Activated gamma-delta T cell treated with Interleukin-2 at 50 U/mL for 16 hours (primary cell): ENCODE data around the gene RGS6.
"Not testable (repeated sequence)": the region's sequence is repeated elsewhere in the genome, so short reads cannot be mapped to it uniquely, and the experiment has no call there.

Source experiments
- DNase-seq: peaks from one replicate; pipeline ENCODE4 v3.0.0-alpha.2; 2020

Gene RGS6

DNA sequence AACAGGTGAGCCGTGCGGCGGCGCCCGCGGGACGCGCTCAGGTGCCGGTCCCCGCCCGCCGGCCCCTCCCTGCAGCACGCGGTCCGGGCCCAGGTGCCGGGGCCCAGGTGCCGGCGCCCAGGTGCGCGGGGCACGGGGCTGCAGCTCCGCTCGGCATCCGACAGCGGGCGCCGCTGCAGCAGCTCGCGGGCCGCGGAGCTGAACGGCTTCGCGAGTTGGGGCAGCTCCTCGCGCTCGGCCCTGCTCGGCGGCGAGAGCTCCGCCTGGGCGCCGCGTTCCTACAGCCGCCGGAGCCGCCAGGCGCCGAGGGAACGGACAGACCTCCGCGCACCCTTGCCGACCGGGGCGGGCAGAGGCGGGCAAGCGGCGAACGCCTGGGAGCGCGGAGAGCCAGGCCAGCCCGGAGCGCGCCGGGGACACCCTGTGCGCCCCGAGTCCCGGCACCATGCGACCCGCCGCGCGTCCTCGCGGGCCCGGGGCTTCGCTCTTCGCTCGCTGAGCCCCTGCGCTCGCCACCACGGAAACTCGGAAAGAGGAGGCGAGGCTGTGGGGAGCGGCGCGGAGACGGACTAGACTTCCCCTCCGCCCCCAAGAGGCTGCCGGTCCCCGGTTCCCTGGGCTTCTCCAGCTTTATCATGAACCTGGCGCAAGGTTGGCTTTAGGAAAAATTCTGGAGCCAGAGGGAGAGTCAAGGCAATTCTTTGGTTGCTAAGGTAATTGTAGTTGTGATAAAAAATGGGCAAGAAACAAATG, at the start of gene RGS6:
TSS of gene RGS6 (plus strand) at position 201 of the 753 bp plus-strand sequence.
- no peak for DNase-seq

GRCh38 chr14:71883094-71883493, 49.1 kb upstream of the RGS6 start:
- no peak for DNase-seq

GRCh38 chr14:71885301-71885700, 46.9 kb upstream of the RGS6 start:
- no peak for DNase-seq

DNA sequence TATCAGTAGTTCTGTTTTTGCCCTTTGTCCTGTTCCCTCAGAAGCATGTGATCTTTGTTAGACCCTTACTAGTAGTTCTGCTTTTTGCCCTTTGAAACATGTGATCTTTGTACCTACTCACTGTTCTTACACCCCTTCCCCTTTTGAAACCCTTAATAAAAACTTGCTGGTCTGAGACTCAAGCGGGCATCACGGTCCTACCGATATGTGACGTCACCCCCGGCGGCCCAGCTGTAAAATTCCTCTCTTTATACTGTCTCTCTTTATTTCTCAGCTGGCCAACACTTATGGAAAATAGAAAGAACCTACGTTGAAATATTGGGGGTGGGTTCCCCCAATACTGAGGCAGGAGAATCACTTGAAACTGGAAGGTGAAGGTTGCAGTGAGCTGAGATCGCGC, 44.4 kb upstream of the RGS6 start:
- not testable (repeated sequence) for DNase-seq

DNA sequence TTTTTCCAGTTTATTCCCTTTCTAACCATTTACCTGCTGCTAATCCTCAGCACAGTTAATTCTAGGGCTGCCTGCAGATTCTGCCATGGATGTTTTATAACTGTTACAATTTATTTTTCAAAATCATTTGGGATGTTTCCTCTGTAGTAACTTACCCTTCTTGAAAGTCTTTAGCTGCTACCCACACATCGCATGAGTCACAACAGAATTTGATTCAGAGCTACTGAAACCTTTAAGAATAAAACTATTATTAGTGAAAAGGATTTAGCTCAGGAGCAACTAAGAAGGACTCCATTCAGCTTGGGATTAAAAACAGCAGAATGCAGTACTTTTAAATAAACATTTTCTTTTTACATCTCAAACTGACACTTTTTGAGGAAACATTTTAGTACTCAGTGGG, 41.7 kb upstream of the RGS6 start:
- no peak for DNase-seq

GRCh38 chr14:71891185-71891584, 41.0 kb upstream of the RGS6 start:
- no peak for DNase-seq

GRCh38 chr14:71891970-71892369, 40.3 kb upstream of the RGS6 start:
- DNase-seq = no peak

GRCh38 chr14:71905031-71905430, 27.2 kb upstream of the RGS6 start:
- no peak for DNase-seq

GRCh38 chr14:71905860-71906259, 26.4 kb upstream of the RGS6 start:
- DNase-seq = no peak

- no peak for DNase-seq
Observed at GRCh38 chr14:71907793-71908515, 24.3 kb upstream of the RGS6 start.

DNA sequence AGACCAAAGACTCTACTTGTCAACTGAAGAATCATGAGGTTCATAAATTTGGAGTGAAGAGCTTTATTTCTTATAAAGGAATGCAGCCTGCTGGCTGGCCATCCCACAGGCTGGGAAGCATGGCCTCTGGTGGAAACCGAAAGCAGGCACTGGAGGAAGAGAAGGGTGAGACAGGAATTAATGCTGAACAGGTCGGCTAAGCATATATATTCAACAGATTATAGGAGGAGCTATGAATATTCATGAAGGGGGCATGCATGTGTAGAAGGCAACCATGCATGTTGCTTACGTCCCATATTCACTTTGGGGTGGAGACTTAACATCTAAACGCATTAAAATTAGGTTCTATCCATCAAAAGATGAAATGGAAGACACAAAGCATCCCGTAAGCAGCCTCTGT, 20.6 kb upstream of the RGS6 start:
- no peak for DNase-seq

- no peak for DNase-seq
Observed at GRCh38 chr14:71913342-71913741, 18.9 kb upstream of the RGS6 start.

DNA sequence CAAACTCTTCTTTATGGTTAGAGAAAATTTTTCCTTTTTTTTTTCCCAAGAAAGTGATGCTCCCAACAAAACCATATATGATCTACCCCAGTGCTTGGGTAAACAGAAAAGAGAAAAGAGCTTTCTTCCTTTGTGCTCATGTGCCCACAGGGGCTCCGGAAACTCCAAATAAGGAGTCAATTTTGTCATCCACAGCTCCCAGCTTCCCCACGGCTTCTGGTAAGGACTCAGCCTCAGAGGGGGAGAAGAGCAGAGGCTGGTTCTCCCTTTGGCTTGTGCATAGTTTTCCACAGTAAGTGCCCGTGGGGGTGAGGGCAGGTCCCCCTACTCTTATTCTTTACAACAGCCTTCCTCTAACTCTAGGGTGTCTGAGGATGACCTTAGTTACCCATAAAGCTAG, 13.3 kb upstream of the RGS6 start:
- DNase-seq = no peak

DNA sequence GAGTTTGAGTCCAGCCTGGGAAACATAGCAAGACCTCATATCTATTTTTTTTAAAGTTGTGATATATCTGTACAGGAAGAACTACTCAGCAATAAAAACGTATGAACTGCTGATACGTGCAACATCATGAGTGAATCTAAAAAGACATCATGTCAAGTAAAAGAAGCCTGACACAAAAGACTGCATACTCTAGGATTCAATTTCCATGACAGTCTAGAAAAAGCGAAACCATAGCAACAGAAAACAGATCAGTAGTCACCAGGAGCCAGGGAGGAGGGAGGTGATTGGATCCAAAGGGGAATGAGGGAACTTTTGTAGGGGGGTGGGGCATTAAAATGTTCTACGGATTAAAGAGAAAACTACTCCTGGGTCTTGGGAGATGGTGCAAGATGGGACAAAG, 8.7 kb upstream of the RGS6 start:
- DNase-seq = no peak

DNA sequence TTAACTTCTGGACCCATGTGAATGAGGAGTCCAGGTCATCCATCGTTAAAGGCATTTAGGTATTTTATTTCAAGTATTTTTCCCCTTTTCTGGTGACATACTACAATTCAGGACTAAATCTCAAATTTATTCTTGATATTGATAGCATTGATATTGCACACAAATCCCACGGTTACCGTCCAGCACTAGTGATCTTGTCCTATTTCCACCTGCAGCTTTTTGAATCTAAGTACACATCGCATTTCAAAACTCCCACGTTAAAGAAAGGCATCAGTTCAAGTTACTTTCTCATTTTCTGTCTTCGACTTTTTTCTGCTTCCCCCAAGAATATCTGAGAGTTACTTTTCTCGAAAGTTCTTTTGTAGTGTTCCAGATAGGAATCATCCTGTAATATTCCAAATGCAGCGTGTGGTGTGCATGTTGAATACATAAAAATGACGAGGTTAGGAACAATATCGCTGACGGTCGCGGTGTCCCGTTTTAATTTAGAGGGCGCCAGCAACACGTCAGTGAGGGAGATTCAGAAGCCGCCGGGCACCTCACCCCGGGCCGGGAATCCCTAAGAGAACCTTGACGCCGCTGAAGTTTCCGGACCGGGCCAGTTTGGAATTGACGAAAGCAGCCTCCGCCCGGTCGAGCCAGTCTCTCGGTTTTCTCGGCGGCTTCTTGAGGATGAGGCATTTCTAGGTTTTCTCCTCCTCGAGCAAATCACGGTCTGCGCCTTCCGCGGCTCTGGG, 569 bp upstream of the RGS6 start:
- DNase-seq = no peak

GRCh38 chr14:71933001-71933587, 865 bp downstream of the RGS6 start:
- DNase-seq = no peak

- DNase-seq = not testable (repeated sequence)
Observed at GRCh38 chr14:71938273-71938672, 6.0 kb downstream of the RGS6 start.

DNA sequence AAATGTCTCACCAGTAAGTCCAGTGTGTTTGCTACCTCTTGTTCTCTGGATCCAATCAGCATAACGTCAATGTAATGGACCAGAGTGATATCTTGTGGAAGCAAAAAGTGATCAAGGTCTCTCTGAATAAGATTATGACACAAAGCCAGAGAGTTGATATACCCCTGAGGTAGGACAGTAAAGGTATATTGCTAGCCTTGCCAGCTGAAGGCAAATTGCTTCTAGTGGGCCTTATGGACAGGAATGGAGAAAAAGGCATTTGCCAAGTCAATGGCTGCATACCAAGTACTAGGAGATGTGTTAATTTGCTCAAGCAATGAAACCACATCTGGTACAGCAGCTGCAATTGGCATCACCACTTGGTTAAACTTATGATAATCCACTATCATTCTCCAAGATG, 7.1 kb downstream of the RGS6 start:
- not testable (repeated sequence) for DNase-seq

- DNase-seq = not testable (repeated sequence)
Observed at GRCh38 chr14:71940500-71940899, 8.3 kb downstream of the RGS6 start.

GRCh38 chr14:71941616-71942015, 9.4 kb downstream of the RGS6 start:
- DNase-seq = not testable (repeated sequence)

GRCh38 chr14:71942904-71943694, 10.9 kb downstream of the RGS6 start:
- no peak for DNase-seq

DNA sequence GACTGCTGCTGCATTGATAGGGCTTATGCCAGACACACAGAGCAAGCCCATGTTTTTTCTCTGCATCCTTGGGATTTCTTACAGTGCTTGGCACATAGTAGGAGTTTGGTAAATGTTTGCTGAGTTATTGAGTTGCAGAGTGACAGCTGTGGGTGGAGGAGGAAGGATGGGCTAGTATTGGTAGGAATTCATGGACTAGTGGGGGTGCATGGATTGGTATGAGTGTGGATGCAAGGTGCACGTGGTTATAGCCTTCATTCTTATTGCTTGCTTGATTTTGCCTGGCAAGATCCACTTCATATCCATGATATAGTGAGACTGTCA, 11.4 kb downstream of the RGS6 start:
- no peak for DNase-seq
